H7 (cell line): ENCODE results near the gene RNPEPL1. TPM values are rescaled to one million over a fixed set of nuclear protein-coding genes. Genes with fewer than 3 reads are reported as not detected.
A peak's percentile ranks its signal among the peaks of the same experiment; 100 is the strongest.
"Not testable (repeated sequence)": the region's sequence is repeated elsewhere in the genome, so short reads cannot be mapped to it uniquely, and the experiment has no call there.

Experiments
- DNase-seq: peaks from one replicate; pipeline ENCODE4 v3.0.0; 2012
- H3K27me3 ChIP-seq: 2 replicates; pipeline ENCODE4 v1.6.0; 2011; ENCODE audit warnings: mild to moderate bottlenecking, low read length; ENCODE audit not compliant: control insufficient read depth, insufficient read depth
- H3K36me3 ChIP-seq: replicated peaks from 2 replicates; pipeline ENCODE4 v1.5.1; 2011; ENCODE audit warnings: low read length; ENCODE audit not compliant: control insufficient read depth, insufficient read depth
- H3K4me3 ChIP-seq: 2 replicates; pipeline ENCODE4 v1.5.1; 2011; ENCODE audit warnings: low read depth, mild to moderate bottlenecking, control low read depth, low read length, moderate library complexity; ENCODE audit not compliant: insufficient read depth
- total RNA-seq: library from RNA; depleted of rRNA; stranded (reverse); fragments of >200 nt; shearing (Covaris generic); gene quantifications from 2 replicates; pipeline ENCODE4 v1.2.3, GENCODE V29; 2014

RNPEPL1 gene
- total RNA-seq, 1 experiment from 2014 or later = 10.3 TPM

GRCh38 chr2:240556553-240557100 lies 11.7 kb upstream of the RNPEPL1 start:
- peak; percentile 90 for DNase-seq
- H3K4me3 ChIP-seq = no peak overlapping the region
- H3K36me3 ChIP-seq = no peaks in the 10 kb centered on the region; the same call in 1 of the 2 replicates
- peaks cover 20% of the 10 kb centered on the region for H3K27me3 ChIP-seq

GRCh38 chr2:240557101-240557751 lies 11.1 kb upstream of the RNPEPL1 start:
- peaks cover 20% of the 10 kb centered on the region for H3K27me3 ChIP-seq
- H3K36me3 ChIP-seq = no peaks in the 10 kb centered on the region; the same call in 1 of the 2 replicates
- peak overlapping the region; percentile 27 for H3K4me3 ChIP-seq
- DNase-seq = peak; percentile 70

- DNase-seq = peak; percentile 99
- Histone ChIP-seq H3K4me3 (peak within 1 kb of the TSS; percentile 27), H3K36me3 (no peaks in the 10 kb centered on the region; the same call in 1 of the 2 replicates), H3K27me3 (peaks cover 20% of the 10 kb centered on the region)
Observed at GRCh38 chr2:240557808-240558207, 10.5 kb upstream of the RNPEPL1 start, which contains the start of gene ANKMY1. Gene ANKMY1, minus strand, starts transcription at chr2:240557988. Its CDS starts 653 bp downstream, at chr2:240557335.

GRCh38 chr2:240558236-240558761 lies 10.0 kb upstream of the RNPEPL1 start:
- Histone ChIP-seq H3K4me3 (peak overlapping the region; percentile 23), H3K27me3 (peaks cover 20% of the 10 kb centered on the region), H3K36me3 (no peaks in the 10 kb centered on the region; the same call in 1 of the 2 replicates)
- DNase-seq = no peak

- Histone ChIP-seq H3K27me3 (peaks cover 20% of the 10 kb centered on the region), H3K36me3 (no peaks in the 10 kb centered on the region; the same call in 1 of the 2 replicates), H3K4me3 (no peak overlapping the region)
- DNase-seq = no peak
Observed at GRCh38 chr2:240559286-240559685, 9.0 kb upstream of the RNPEPL1 start.

GRCh38 chr2:240560084-240560479 lies 8.2 kb upstream of the RNPEPL1 start, which contains the start of gene DUSP28:
Gene DUSP28, plus strand, starts transcription at chr2:240560357. Its CDS starts 328 bp downstream, at chr2:240560685.
- Histone ChIP-seq H3K4me3 (peak within 1 kb of the TSS; percentile 74), H3K27me3 (peaks cover 20% of the 10 kb centered on the region), H3K36me3 (no peaks in the 10 kb centered on the region; the same call in 1 of the 2 replicates)
- DNase-seq = peak; percentile 91

GRCh38 chr2:240560480-240561324 lies 7.6 kb upstream of the RNPEPL1 start:
- peak; percentile 98 for DNase-seq
- peak overlapping the region; percentile 74 for H3K4me3 ChIP-seq
- peaks cover 20% of the 10 kb centered on the region for H3K27me3 ChIP-seq
- no peaks in the 10 kb centered on the region; the same call in 1 of the 2 replicates for H3K36me3 ChIP-seq

- no peak for DNase-seq
- Histone ChIP-seq H3K36me3 (no peaks in the 10 kb centered on the region; the same call in 1 of the 2 replicates), H3K27me3 (peaks cover 20% of the 10 kb centered on the region), H3K4me3 (peak overlapping the region; percentile 46)
Observed at GRCh38 chr2:240561325-240561971, 6.8 kb upstream of the RNPEPL1 start.

- H3K36me3 ChIP-seq, H3K4me3 ChIP-seq, DNase-seq: not testable (repeated sequence)
- H3K27me3 ChIP-seq = peaks cover 31% of the 10 kb centered on the region
Observed at GRCh38 chr2:240563231-240563630, 5.1 kb upstream of the RNPEPL1 start.

GRCh38 chr2:240563951-240564560 lies 4.2 kb upstream of the RNPEPL1 start:
- Histone ChIP-seq H3K4me3 (no peak overlapping the region), H3K36me3 (no peaks in the 10 kb centered on the region), H3K27me3 (peaks cover 27% of the 10 kb centered on the region)
- no peak for DNase-seq

GRCh38 chr2:240564561-240565332 lies 3.5 kb upstream of the RNPEPL1 start:
- no peak overlapping the region for H3K4me3 ChIP-seq
- no peaks in the 10 kb centered on the region for H3K36me3 ChIP-seq
- H3K27me3 ChIP-seq = peaks cover 27% of the 10 kb centered on the region
- DNase-seq = peak; percentile 40

- peak; percentile 42 for DNase-seq
- H3K36me3 ChIP-seq = no peaks in the 10 kb centered on the region
- peaks cover 28% of the 10 kb centered on the region for H3K27me3 ChIP-seq
- peak overlapping the region; percentile 5; the same call in 1 of the 2 replicates for H3K4me3 ChIP-seq
Observed at GRCh38 chr2:240565333-240566202, 2.7 kb upstream of the RNPEPL1 start.
